ENCODE measurements around the gene SIRT4. TPM values are rescaled to one million over a fixed set of nuclear protein-coding genes. Genes with fewer than 3 reads are reported as not detected.
A peak's percentile ranks its signal among the peaks of the same experiment; 100 is the strongest.

SIRT4 gene
- total and polyA plus RNA-seq, 10 of the 15 experiments (the other 5 are each of a cell fraction or from before 2014, with no cell fraction given), result 0.19 to 0.98 (median 0.44) TPM

DNA sequence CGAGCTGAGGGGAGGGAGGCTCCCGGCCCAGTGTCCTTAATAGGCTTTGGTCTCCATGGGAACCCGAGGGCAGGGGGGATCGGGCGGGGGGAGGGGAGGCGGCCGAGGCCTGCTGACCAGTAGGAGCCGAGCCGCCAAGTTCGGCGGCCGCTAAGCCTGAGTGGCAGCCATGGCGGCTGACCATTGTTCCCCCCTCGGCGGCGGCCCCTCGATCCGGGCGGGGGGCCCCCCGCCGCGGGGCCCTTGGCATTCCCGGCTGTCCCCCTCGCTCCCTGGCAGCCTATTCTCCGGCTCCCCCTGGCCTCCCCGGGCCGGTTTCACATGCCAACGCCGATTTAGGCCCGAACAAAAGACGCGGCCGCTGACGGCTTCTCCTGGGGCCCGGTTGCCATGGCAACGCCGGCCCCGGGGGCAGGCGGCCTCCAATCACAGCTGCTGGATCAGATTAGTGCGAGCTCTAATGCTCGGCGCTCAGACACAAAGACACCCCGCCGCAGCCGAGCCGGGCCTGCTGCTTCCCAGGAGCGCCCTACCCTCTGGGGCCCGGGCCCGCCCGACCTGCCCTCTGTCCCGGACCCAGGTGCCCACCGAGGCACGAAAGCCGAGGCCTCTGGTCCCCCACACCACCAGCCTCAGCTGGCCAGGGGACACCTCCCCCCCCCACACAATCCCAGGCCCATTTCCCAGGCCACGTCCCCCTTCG, 59.5 kb downstream of the SIRT4 start:
- no peak for FAIRE-seq
- H3K9me3 ChIP-seq (replicated peaks; ENCODE audit: control insufficient read depth, insufficient read depth, low read length), result no peaks in the 10 kb centered on the region
- H3K9ac ChIP-seq (ENCODE audit: control insufficient read depth, insufficient read depth, low read length), result no peak overlapping the region
- no peak overlapping the region for H2AFZ ChIP-seq (ENCODE audit: control insufficient read depth, low read depth, low read length)
- H4K20me1 ChIP-seq (ENCODE audit: control insufficient read depth, insufficient read depth), result no peaks in the 10 kb centered on the region
- WGBS (ENCODE audit: insufficient coverage, insufficient replicate concordance, low lambda C conversion rate, missing lambda C conversion rate), result 26% methylated on average over 37 of the region's 56 CpGs
- no peaks in the 10 kb centered on the region for H3K79me2 ChIP-seq (ENCODE audit: control insufficient read depth, insufficient read depth, low read length)
- POLR2A ChIA-PET, result interaction anchor here (0.6 kb wide), 1 partner anchor 21 kb away, joined by 3 read pairs; no protein-coding TSS in a partner anchor
- SMC1A ChIA-PET (ENCODE audit: uncharacterized antibody, unreplicated experiment), result no interaction called here
- peaks cover 0 to 3% of the 10 kb centered on the region in 2 experiments; a peak in 2 of 4 replicates for H3K27me3 ChIP-seq (replicated peaks in 1 of 2; ENCODE audit: control insufficient read depth in 2 of 2, insufficient read depth in 2 of 2, low read length in 1 of 2)
- TF ChIP-seq CREM (IDR thresholded peaks at IDR 0.05; ENCODE audit: low read depth), result no peak
- peak; percentile 83 for TF ChIP-seq BMI1 (IDR thresholded peaks at IDR 0.05; ENCODE audit: borderline replicate concordance)
- TF ChIP-seq, protein P1, sequence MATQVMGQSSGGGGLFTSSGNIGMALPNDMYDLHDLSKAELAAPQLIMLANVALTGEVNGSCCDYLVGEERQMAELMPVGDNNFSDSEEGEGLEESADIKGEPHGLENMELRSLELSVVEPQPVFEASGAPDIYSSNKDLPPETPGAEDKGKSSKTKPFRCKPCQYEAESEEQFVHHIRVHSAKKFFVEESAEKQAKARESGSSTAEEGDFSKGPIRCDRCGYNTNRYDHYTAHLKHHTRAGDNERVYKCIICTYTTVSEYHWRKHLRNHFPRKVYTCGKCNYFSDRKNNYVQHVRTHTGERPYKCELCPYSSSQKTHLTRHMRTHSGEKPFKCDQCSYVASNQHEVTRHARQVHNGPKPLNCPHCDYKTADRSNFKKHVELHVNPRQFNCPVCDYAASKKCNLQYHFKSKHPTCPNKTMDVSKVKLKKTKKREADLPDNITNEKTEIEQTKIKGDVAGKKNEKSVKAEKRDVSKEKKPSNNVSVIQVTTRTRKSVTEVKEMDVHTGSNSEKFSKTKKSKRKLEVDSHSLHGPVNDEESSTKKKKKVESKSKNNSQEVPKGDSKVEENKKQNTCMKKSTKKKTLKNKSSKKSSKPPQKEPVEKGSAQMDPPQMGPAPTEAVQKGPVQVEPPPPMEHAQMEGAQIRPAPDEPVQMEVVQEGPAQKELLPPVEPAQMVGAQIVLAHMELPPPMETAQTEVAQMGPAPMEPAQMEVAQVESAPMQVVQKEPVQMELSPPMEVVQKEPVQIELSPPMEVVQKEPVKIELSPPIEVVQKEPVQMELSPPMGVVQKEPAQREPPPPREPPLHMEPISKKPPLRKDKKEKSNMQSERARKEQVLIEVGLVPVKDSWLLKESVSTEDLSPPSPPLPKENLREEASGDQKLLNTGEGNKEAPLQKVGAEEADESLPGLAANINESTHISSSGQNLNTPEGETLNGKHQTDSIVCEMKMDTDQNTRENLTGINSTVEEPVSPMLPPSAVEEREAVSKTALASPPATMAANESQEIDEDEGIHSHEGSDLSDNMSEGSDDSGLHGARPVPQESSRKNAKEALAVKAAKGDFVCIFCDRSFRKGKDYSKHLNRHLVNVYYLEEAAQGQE (IDR thresholded peaks at IDR 0.05; ENCODE audit: low read depth, low read length), result no peak
- TF ChIP-seq RFX5 (IDR thresholded peaks at IDR 0.05; ENCODE audit: low read depth, low read length), result peak; percentile 84
- in situ Hi-C loops (cut with MboI), result no loop called here
- no peak for DNase-seq (ENCODE audit: low read depth, low spot score)
- RAD21 ChIA-PET (ENCODE audit: unreplicated experiment), result no interaction called here
- intact Hi-C loops (cut with micrococcal nuclease; ENCODE audit: unreplicated experiment), result no loop called here
- BruUV-seq (replicated peaks), result no TSS peak
- ATAC-seq, result peak; percentile 66
- no peak overlapping the region for H3K27ac ChIP-seq (ENCODE audit: control insufficient read depth, insufficient read depth)
- CTCF ChIA-PET, result interaction anchor here (0.5 kb wide), 1 partner anchor 20 kb away, joined by 5 read pairs; no protein-coding TSS in a partner anchor
- no peak overlapping the region for H3K4me2 ChIP-seq (ENCODE audit: control insufficient read depth, insufficient read depth)
- no peaks in the 10 kb centered on the region for H3K36me3 ChIP-seq (ENCODE audit: control insufficient read depth in 2 of 2, insufficient read depth in 2 of 2, low read length in 1 of 2)
- H3K4me1 ChIP-seq (ENCODE audit: control insufficient read depth, insufficient read depth, low read length), result no peaks in the 10 kb centered on the region
- H3K4me3 ChIP-seq, result no peak overlapping the region

Small RNA genes within 50 kb of the gene (small RNA-seq; reads per million reads assigned to genes)
- gene RNU4-1 (1,469 reads per million, percentile 100 among the genes with 10 or more reads in this experiment), gene RNU4-2 (418 reads per million, percentile 99 among the genes with 10 or more reads in this experiment), gene RNU6-1088P (not detected)

Other genes with a start within 250 kb of the SIRT4 start
Only the 7 nearest of the 15 such genes appear.
- 89.6 and 90.7 TPM in 2 replicates for gene GCN1, start 107.6 kb upstream of the SIRT4 start, total RNA-seq (2014; rRNA removed)
- 41.6 and 43.8 TPM in 2 replicates for gene GCN1, start 107.6 kb upstream of the SIRT4 start, total RNA-seq (2014; rRNA removed; fragmentation: Illumina TruSeq; extraction: Trizol)
- gene GCN1, start 107.6 kb upstream of the SIRT4 start, total RNA-seq (2021), result 137 and 150 TPM in 2 replicates
- gene GCN1, start 107.6 kb upstream of the SIRT4 start, polyA plus RNA-seq (2011; rRNA removed), result 22.8 and 39.8 TPM in 2 replicates
- 40.8 and 54.4 TPM in 2 replicates for gene GCN1, start 107.6 kb upstream of the SIRT4 start, polyA plus RNA-seq (2014; fragmentation: Illumina TruSeq; extraction: Trizol)
- gene GCN1, start 107.6 kb upstream of the SIRT4 start, polyA plus RNA-seq (2014; fragmentation: Nextera tagmentation; extraction: Ambion mirVana), result 10 to 100 TPM; 10.8 to 12.1 TPM
- 95.3 and 102 TPM in 2 replicates for gene GCN1, start 107.6 kb upstream of the SIRT4 start, polyA plus RNA-seq (2014; rRNA removed)
- 10 to 100 TPM; 62.2 to 65.1 TPM for gene GCN1, start 107.6 kb upstream of the SIRT4 start, polyA plus RNA-seq (2016; fragmentation: Nextera tagmentation; extraction: Ambion mirVana)
- 6,095 and 6,267 TPM in 2 replicates for gene RPLP0, start 101.2 kb upstream of the SIRT4 start, total RNA-seq (2014; rRNA removed)
- 4,804 and 4,972 TPM in 2 replicates for gene RPLP0, start 101.2 kb upstream of the SIRT4 start, total RNA-seq (2014; rRNA removed; fragmentation: Illumina TruSeq; extraction: Trizol)
- gene RPLP0, start 101.2 kb upstream of the SIRT4 start, total RNA-seq (2021), result 4,342 and 4,473 TPM in 2 replicates
- gene RPLP0, start 101.2 kb upstream of the SIRT4 start, polyA plus RNA-seq (2011; rRNA removed), result 4,342 and 6,647 TPM in 2 replicates
- gene RPLP0, start 101.2 kb upstream of the SIRT4 start, polyA plus RNA-seq (2014; fragmentation: Illumina TruSeq; extraction: Trizol), result 4,326 and 6,258 TPM in 2 replicates
- gene RPLP0, start 101.2 kb upstream of the SIRT4 start, polyA plus RNA-seq (2014; fragmentation: Nextera tagmentation; extraction: Ambion mirVana), result 1,000 to 10,000 TPM; 6,784 to 8,495 TPM
- gene RPLP0, start 101.2 kb upstream of the SIRT4 start, polyA plus RNA-seq (2014; rRNA removed), result 7,537 and 7,931 TPM in 2 replicates
- gene RPLP0, start 101.2 kb upstream of the SIRT4 start, polyA plus RNA-seq (2016; fragmentation: Nextera tagmentation; extraction: Ambion mirVana), result 1,000 to 10,000 TPM; 2,171 to 2,235 TPM
- 6.2 and 7.2 TPM in 2 replicates for gene PXN, start 36.6 kb upstream of the SIRT4 start, total RNA-seq (2014; rRNA removed)
- 5.1 and 5.2 TPM in 2 replicates for gene PXN, start 36.6 kb upstream of the SIRT4 start, total RNA-seq (2014; rRNA removed; fragmentation: Illumina TruSeq; extraction: Trizol)
- 29.1 and 32.0 TPM in 2 replicates for gene PXN, start 36.6 kb upstream of the SIRT4 start, total RNA-seq (2021)
- 0.50 and 1.0 TPM in 2 replicates for gene PXN, start 36.6 kb upstream of the SIRT4 start, polyA plus RNA-seq (2011; rRNA removed)
- 16.1 and 27.3 TPM in 2 replicates for gene PXN, start 36.6 kb upstream of the SIRT4 start, polyA plus RNA-seq (2014; fragmentation: Illumina TruSeq; extraction: Trizol)
- gene PXN, start 36.6 kb upstream of the SIRT4 start, polyA plus RNA-seq (2014; fragmentation: Nextera tagmentation; extraction: Ambion mirVana), result 1 to 10 TPM; 2.5 to 2.6 TPM
- gene PXN, start 36.6 kb upstream of the SIRT4 start, polyA plus RNA-seq (2014; rRNA removed), result 19.6 and 22.5 TPM in 2 replicates
- 10 to 100 TPM; 15.9 to 16.3 TPM for gene PXN, start 36.6 kb upstream of the SIRT4 start, polyA plus RNA-seq (2016; fragmentation: Nextera tagmentation; extraction: Ambion mirVana)
- gene RNU4-2, start 10.4 kb upstream of the SIRT4 start, total RNA-seq (2014; rRNA removed), result under 0.01 TPM in 2 replicates
- 15,110 and 15,384 TPM in 2 replicates for gene RNU4-2, start 10.4 kb upstream of the SIRT4 start, total RNA-seq (2014; rRNA removed; fragmentation: Illumina TruSeq; extraction: Trizol)
- 4,315 and 4,845 TPM in 2 replicates for gene RNU4-2, start 10.4 kb upstream of the SIRT4 start, total RNA-seq (2021)
- gene RNU4-2, start 10.4 kb upstream of the SIRT4 start, polyA plus RNA-seq (2011; rRNA removed), result under 0.01 and 61.6 TPM in 2 replicates
- not detected in 2 replicates for gene RNU4-2, start 10.4 kb upstream of the SIRT4 start, polyA plus RNA-seq (2014; fragmentation: Illumina TruSeq; extraction: Trizol)
- not detected for gene RNU4-2, start 10.4 kb upstream of the SIRT4 start, polyA plus RNA-seq (2014; fragmentation: Nextera tagmentation; extraction: Ambion mirVana)
- not detected in 2 replicates for gene RNU4-2, start 10.4 kb upstream of the SIRT4 start, polyA plus RNA-seq (2014; rRNA removed)
- 1 to 10 TPM; 3.5 to 7.1 TPM for gene RNU4-2, start 10.4 kb upstream of the SIRT4 start, polyA plus RNA-seq (2016; fragmentation: Nextera tagmentation; extraction: Ambion mirVana)
- under 0.01 TPM in 2 replicates for gene RNU4-1, start 9.1 kb upstream of the SIRT4 start, total RNA-seq (2014; rRNA removed)
- gene RNU4-1, start 9.1 kb upstream of the SIRT4 start, total RNA-seq (2014; rRNA removed; fragmentation: Illumina TruSeq; extraction: Trizol), result 15,175 and 15,332 TPM in 2 replicates
- 4,154 and 4,718 TPM in 2 replicates for gene RNU4-1, start 9.1 kb upstream of the SIRT4 start, total RNA-seq (2021)
- gene RNU4-1, start 9.1 kb upstream of the SIRT4 start, polyA plus RNA-seq (2011; rRNA removed), result under 0.01 and 92.4 TPM in 2 replicates
- gene RNU4-1, start 9.1 kb upstream of the SIRT4 start, polyA plus RNA-seq (2014; fragmentation: Illumina TruSeq; extraction: Trizol), result not detected in 2 replicates
- gene RNU4-1, start 9.1 kb upstream of the SIRT4 start, polyA plus RNA-seq (2014; fragmentation: Nextera tagmentation; extraction: Ambion mirVana), result 10 to 100 TPM in 1 of 2 experiments, not detected in 1; 11.5 TPM
- gene RNU4-1, start 9.1 kb upstream of the SIRT4 start, polyA plus RNA-seq (2014; rRNA removed), result not detected in 2 replicates
- gene RNU4-1, start 9.1 kb upstream of the SIRT4 start, polyA plus RNA-seq (2016; fragmentation: Nextera tagmentation; extraction: Ambion mirVana), result 1 to 10 TPM; 3.5 to 7.1 TPM
- gene PLA2G1B, start 25.5 kb downstream of the SIRT4 start, total RNA-seq (2014; rRNA removed), result not detected in 2 replicates
- gene PLA2G1B, start 25.5 kb downstream of the SIRT4 start, total RNA-seq (2014; rRNA removed; fragmentation: Illumina TruSeq; extraction: Trizol), result not detected in 2 replicates
- 2.5 TPM in 1 of 2 replicates, not detected in the other for gene PLA2G1B, start 25.5 kb downstream of the SIRT4 start, total RNA-seq (2021)
- gene PLA2G1B, start 25.5 kb downstream of the SIRT4 start, polyA plus RNA-seq (2011; rRNA removed), result not detected in 2 replicates
- not detected in 2 replicates for gene PLA2G1B, start 25.5 kb downstream of the SIRT4 start, polyA plus RNA-seq (2014; fragmentation: Illumina TruSeq; extraction: Trizol)
- not detected for gene PLA2G1B, start 25.5 kb downstream of the SIRT4 start, polyA plus RNA-seq (2014; fragmentation: Nextera tagmentation; extraction: Ambion mirVana)
- not detected in 2 replicates for gene PLA2G1B, start 25.5 kb downstream of the SIRT4 start, polyA plus RNA-seq (2014; rRNA removed)
- gene PLA2G1B, start 25.5 kb downstream of the SIRT4 start, polyA plus RNA-seq (2016; fragmentation: Nextera tagmentation; extraction: Ambion mirVana), result not detected
- gene MSI1, start 66.8 kb downstream of the SIRT4 start, total RNA-seq (2014; rRNA removed), result not detected in 2 replicates
- gene MSI1, start 66.8 kb downstream of the SIRT4 start, total RNA-seq (2014; rRNA removed; fragmentation: Illumina TruSeq; extraction: Trizol), result not detected in 2 replicates
- 0.16 TPM in 1 of 2 replicates, not detected in the other for gene MSI1, start 66.8 kb downstream of the SIRT4 start, total RNA-seq (2021)
- gene MSI1, start 66.8 kb downstream of the SIRT4 start, polyA plus RNA-seq (2011; rRNA removed), result not detected in 2 replicates
- gene MSI1, start 66.8 kb downstream of the SIRT4 start, polyA plus RNA-seq (2014; fragmentation: Illumina TruSeq; extraction: Trizol), result not detected in 2 replicates
- gene MSI1, start 66.8 kb downstream of the SIRT4 start, polyA plus RNA-seq (2014; fragmentation: Nextera tagmentation; extraction: Ambion mirVana), result not detected
- gene MSI1, start 66.8 kb downstream of the SIRT4 start, polyA plus RNA-seq (2014; rRNA removed), result not detected in 2 replicates
- under 1 TPM in 1 of 2 experiments, not detected in 1; 0.04 TPM for gene MSI1, start 66.8 kb downstream of the SIRT4 start, polyA plus RNA-seq (2016; fragmentation: Nextera tagmentation; extraction: Ambion mirVana)

Data from GM12878 (cell line).